GM03348 (cell line): ENCODE data around the gene TMEM185A.
A peak's percentile ranks its signal among the peaks of the same experiment; 100 is the strongest.
"Not testable (repeated sequence)": the region's sequence is repeated elsewhere in the genome, so short reads cannot be mapped to it uniquely, and the experiment has no call there.

ENCODE experiments used
- DNase-seq: peaks from one replicate; pipeline ENCODE4 v3.0.0; 2012; ENCODE audit warnings: low spot score

TMEM185A gene

DNA sequence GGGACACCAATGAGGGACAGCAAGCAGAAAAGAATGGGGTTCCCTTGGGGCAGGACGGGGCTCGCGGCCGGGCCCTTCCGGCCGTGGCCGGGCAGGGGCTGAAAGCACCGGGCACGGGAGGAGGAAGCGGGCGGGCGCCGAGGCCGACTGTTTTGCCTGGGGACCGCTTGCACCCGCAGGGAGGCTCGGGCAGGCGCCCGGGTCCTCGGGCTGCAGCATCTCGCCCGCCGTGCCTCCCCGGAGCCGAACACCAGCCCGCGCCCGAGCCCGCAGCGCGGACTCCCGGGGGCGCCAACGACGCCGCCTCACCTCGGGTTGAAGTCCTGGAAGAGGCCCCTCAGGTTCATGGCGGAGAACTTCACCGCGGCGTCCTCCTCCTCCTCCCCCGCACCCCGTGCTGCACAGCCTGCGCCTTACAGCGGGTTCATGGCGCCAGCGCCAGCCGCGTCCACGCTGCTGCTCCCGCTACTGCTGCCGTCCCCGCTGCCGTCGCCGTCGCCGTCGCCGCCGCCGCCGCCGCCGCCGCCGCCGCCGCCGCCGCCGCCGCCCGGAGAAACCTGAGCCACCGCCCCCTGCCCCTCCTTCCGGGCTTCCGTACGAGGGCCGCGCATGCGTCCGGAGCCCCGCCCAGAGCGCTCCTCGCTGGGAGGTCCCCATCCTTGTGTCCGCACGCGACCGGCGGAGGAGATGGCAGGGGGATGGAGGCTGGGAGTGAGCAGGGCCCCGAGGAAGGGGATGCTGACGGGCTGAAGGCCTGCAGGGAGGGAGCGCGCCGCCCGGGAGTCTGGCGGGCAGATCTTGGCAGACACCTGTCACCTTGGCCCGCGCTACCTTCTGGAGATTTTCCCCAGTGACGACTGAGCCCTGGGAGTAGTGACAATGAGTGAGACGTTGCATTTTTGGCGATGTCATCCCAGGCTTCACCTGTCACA is at the start of gene TMEM185A:
TSS of gene TMEM185A (minus strand) at position 559 of the 932 bp plus-strand sequence. CDS start at position 347, 212 bp downstream.
- peak; percentile 86 for DNase-seq

DNA sequence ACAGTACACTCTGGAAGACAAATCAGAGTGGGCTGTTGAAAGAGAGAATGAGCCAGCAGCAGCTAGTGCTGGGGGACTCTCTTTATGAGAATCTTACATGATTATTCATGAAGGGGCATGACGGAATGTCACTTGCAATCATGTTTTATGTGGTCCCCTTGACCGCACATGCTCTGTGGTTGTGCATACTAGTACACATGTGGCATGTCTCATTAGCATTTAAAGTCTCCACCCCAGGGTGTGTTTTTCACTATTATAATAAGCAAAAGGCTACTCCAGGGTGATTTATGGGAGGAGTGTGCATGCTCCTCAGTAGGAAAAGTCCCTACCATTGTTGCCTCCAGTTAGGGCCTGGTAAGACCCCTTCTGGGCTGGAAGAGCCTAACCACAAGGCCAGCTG is 49.6 kb upstream of the TMEM185A start:
- no peak for DNase-seq

DNA sequence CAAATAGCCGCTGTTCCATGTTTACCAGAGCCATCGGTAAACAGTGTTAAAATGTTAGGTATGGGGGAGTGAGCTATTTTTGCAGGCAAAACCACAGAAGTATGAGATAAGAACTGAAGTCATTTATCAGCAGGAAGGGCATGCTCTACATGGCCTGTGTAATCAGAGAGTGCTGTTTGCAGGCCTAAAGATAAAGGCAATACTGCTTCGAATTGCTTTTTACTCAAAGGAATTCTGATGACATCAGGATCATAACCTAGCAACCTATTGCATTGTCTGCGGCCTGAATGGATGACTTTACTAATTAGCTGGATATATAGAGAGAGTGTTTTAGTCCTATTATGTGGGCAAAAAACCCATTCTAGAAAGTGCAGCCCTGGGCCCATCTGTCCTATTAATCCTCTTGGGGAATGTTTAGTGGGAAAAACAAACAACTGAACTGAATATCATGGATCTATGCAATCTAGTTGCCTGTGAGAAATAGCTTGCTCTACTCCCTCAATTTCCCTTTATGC is 47.6 kb upstream of the TMEM185A start:
- not testable (repeated sequence) for DNase-seq

DNA sequence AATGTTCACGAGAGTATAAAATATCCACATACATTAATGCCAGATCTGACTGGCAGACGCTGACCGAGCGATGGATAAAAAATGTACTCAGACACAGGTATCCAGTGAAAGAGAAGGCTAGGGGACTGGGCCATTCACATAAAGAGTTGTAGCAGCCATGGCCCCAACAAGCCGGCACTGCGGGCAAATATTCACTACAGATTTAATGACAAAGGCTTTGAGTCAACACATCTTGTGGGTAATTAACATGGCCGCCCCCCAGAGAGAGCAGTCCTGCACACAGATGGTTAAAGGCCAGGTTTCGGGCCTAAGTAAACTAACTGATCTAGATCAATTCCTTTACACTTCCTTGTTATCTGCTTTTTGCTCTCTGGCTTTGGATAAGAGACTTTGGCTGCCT is 44.0 kb upstream of the TMEM185A start:
- DNase-seq: not testable (repeated sequence)

DNA sequence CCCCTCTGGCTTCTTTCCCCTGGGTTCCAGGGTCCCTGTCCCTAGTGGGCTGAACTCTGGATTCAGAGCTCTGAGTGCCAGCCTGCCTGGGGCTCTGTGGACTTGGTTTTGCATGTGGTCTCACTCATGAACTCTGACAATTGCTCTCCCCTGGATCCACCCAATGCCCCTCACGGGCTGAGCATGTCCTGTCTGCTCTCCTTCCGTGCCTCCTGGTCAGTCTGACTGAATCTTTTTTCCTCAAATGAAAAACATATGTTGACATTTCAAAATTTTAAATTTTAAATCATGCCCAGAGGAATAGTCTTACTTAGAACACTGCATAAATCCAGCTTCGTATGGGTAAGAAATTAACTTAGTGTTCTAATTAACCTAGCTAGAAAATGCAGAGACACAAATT is 43.5 kb upstream of the TMEM185A start:
- not testable (repeated sequence) for DNase-seq

DNA sequence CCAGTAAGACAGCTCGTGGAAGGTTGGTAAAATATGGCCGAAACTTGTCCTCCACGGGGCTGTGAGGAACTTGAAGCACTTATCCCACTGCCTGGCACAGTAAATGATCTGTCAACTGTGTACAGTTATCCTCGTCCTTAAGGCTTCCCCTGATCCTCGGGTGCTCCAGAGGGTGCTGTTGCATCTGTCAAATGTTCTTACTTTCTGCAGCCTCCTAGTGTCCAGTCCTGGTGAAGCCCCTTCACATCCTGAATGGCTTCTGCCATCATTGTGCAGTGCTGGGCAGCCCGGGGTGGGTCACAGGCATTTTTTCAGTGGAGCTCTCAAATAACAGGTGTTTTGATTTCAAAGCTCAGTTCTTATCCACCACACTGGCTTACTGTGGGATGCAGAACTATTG is 29.0 kb upstream of the TMEM185A start:
- not testable (repeated sequence) for DNase-seq

DNA sequence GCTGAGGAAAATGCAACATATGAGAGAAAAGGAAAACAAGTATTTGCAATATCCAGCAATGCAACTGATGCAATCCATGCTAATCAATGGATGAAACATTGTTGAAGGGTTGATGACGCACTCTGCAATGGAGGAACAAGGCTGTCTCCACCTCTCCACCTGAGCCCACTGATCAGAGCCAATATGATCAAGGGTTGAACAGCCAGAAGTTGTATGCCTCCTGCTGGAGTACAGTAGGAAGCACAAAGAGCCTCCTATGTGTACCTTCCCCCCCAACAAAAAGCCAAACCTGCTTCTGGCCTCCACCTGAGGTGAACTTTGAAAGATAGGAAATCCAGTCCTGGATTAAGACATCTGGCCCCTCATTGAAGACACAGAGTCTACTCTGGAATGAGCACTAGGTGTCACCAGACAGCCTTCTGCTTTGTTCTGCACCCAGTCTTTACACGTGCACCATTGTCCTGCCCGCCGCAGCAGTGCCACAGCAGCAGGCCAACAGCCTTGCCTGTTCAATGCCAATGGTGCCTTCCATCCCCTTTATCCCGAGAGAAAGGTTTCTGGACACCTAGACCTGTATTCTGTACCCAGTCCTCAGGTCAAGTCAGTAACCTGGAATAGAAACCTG is 24.8 kb upstream of the TMEM185A start:
- DNase-seq: not testable (repeated sequence)

DNA sequence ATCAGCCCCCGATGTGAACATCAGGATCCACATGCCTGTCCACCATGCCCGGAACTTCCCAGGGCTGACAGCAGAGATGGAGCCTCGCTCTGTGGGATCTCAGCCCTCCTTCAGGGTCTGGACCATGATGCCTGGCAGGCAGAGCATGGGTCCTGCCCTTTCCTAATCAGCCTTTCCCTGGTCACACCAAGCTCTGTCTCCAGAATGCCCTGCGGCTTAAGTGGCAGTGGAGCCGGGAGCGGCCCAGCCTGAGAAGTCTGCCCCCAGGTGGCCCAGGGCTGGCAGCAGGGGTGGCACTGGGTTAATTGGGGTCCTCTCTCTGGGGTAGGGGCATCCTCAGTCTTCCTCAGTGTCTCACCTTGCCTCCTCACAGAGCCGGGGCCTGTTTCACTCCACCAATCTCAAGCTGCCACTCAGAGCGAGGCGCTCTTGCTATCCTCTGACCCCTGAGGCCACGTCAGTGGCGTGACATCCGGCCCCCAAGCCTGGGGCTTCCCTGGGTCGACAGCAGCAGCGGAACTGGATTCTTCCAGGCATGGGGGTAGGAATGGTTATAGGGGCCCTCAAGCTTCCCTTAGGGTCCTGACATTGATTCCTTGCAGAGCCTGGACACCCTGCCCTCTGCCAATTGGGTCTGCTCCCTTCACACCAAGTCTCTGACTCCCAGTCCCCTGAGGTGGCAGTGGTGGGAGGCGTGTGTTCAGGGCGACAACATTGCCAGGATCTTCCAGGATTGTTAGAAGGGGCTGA is 20.8 kb upstream of the TMEM185A start:
- no peak for DNase-seq

DNA sequence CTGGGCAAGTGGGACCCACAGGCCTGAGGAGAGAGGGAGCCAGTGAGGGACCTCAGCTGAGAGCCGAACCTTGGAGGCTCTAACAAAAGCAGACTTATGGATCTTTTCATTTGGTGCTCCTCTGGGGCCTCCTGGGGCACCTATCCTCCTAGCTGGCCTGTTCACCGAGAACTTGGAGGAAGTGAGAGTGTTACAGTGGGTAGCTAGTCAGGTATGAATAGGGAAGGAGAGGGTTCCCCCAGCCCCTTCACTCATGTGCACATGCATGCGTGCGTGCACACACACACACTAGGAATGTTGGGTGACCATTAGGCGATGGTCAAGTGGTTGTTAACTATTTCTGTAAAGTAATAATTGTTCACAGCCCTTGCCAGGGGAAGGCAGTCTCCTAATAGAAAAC is 18.6 kb upstream of the TMEM185A start:
- no peak for DNase-seq

DNA sequence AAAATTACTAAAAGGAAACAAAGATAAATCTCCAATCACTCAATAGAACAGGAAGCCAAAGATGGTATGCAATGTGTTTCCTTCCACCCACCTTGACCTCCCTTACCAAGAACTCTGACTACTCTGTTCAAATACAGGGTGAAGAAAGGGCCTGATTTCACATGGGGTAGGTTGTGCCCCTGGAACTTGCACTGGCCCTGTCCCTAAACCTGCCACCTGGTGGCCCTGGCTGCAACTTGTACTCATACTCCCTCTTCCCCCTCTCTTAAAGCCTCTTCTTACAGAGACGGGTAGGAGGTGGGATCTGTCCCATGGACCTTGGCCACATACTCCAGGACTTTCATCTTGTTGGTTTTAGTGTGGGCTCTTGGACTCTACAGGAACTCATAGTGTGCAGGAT is 17.3 kb upstream of the TMEM185A start:
- DNase-seq: no peak

DNA sequence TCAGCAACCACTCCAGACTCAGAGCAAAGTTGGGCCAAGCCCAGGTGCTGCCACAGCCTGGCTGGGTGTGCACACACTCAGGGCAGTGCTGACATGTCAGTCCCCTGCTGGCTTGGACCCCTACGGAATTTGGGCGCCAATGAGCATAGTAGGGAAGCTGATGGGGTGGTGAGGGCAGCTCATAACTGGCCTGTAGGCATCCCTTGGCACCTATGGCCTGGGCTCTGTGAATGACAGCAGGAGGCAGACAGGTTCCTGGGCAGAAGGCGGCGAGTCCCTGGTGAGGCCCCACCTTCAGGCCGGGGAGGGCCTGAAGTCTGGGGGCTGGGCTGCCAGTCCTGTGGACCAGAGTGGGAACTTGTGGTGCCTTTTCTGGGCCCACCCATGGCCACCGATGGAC is 15.9 kb upstream of the TMEM185A start:
- DNase-seq: no peak

DNA sequence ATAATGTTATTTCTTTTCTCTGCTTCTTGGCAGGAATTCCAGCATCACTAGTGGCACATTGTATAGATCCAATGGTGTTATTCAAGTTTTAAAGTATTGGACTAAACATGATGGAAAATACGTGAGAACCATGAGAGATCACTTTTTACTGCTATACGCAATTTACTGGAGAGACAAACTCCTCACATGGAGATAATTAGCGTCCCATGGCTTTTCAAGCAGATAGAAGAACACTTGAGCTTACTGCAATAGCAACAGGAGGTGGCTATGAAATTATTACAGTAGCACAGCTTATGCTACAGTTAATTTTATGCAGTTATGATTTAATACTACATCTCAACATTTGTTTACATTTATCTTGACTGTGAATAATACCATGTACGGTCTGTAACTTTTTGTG is 11.9 kb upstream of the TMEM185A start:
- no peak for DNase-seq

DNA sequence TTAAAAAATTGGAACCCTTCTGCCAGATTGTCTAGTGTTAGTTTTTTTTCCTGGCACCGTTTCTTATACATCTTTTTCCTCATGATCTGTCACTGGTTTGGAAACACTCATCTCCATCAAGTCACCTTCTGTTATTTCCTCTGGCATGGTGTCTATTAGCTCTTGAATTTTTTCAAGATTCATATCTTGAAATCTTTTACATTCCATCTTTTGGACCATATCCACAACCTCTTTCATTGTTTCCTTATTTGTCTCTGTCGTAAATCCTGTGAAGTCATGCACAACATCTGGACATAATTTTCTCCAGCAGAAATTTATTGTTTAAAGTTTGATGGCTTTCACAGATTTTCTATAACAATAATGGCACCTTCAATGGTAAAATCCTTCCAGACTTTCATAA is 10.2 kb upstream of the TMEM185A start:
- DNase-seq: peak; percentile 4

DNA sequence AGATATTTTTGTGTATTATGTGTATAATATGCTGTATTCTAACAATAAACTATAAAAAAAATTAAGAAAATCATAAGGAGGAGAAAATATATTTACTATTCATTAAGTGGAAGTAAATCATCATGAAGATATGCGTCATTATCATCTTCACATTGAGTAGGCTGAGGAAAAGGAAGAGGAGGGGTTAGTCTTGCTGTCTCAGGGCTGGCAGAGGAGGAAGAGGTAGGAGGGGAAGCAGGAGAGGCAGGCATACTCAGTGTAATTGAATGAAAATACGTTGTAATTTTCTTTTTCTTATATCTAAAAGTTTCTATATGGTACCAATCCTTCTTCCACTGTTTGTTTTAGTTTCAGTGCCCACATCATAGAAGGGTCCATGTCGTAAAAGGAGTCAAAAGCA is 9.8 kb upstream of the TMEM185A start:
- no peak for DNase-seq

DNA sequence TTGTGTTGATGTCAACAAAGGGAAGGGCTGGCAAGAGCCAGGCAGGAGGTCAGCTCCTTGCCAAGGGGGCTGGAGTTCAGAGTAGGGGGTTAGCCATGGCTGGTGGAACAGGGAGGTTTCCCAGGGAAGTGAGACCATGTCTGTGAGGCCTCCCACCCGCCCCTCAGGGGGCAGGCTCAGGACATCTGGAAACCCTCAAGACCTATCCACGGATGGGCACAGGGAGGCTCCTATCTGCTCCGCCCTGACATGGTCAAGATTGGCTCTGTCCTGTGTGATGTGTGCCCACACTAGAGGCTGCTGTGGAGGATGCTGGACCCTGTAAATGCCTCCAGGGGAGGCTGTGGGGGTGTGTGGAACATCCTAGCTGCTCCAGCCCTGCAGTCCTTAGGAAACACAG is 8.0 kb upstream of the TMEM185A start:
- DNase-seq: no peak

DNA sequence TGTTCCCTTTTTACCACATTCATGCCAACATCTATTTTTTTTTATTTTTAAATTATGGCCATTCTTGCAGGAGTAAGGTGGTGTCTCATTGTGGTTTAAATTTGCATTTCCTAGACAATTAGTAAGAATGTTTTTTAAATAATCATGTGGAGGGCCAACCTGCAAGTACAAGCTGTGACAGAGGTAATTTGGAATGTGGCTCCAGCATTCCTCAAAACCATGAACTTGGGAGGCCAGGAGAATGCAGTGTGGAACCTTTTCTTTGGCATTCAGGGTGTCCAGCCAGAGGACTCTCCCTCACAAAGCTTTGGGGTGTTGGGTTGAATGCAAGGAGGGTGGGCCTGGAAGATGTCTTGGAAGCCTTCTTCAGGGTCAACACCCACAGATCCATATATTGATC is 7.3 kb upstream of the TMEM185A start:
- peak; percentile 32 for DNase-seq

DNA sequence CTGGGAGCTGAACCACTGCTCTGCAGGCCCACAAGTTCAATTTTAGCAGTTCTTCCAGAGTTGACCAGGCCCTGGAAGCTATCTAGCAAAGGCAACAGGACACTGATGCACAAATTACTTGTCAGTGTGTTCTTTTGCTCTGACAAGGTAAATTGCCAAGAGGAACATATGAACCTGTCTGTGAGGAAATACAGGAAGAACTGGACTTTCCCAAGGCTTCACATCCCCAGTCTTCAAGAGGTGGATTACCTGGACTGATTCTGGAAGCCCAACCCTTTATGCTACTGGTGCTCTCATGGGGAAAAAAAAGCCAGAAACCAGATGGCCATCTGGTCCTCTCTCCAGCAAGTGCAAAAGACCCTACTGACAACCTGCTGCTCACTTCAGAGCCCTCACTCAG is 1.9 kb upstream of the TMEM185A start:
- no peak for DNase-seq

DNA sequence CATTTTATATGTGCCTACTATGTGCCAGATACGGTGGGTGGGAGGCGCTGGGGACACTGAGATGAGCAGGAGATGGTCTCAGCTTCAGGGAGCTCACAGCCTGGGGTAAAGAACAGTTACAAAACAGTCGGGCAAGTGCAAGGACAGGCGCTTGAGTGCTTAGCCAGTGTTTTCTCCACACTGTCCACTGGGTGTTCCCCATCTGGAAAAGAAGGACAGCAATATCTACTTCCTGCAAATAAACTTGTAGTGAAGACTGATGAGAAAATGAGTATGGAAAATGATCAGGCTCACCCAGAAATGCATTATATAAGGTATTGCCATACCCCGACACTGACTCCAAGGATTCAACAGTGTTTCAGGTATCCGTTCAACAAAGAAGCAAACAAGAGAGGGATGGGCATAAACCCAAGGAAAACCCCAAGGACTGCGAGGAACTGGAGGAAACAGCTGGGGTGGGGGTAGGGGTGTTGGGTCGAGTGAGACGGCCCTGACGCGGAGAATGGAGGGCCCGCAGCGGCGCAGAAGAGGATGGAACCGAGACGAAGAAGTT is 835 bp downstream of the TMEM185A start:
- peak; percentile 61 for DNase-seq

DNA sequence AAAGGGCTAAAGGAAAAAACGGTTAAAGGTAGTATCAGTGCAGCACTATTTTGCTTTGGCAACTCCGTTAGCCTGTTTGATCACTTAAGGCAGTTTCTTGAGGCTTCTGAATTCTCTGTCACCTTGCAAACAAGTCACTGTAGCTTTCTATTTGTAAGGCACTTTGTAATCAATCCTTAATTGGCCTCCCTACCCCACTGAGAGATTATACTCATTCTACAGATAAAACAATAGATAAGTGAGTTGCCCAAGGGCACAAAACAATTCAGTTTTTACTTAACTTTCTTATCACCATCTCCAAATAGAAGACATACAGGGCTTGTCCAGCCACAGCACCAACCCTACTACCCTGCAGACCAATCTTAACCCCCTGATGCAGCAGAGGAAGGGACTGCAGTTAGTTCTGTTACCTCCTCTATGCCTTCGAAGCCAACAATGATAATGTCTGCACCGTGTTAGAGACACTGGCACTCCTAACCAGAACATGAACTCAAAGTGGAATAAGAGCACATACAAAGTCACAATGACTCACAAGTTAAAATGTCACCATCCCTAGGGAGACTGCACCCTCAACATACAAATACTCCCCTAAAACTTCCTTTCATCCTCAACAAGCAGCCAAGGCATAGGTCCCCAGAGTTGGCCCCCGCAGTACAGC is 1.7 kb downstream of the TMEM185A start:
- no peak for DNase-seq

DNA sequence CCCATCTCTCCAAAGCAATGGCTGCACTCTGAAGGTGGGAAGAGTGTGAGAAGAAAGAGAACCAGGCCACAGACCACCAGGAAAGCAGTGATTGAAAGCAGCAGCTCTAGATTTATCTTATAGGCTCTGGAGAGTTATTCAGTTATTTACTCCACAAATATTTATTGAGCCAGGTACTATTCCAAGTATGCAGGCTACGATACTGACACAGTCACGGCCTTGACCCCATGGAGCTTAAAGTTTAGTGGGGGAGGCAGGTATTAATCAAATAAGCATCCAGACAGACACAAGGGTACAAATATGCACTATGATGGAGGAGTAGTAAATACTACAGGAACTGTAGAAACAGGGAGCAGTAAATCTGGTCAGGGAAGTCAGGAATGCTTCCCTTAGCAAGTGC is 2.8 kb downstream of the TMEM185A start:
- DNase-seq: no peak

DNA sequence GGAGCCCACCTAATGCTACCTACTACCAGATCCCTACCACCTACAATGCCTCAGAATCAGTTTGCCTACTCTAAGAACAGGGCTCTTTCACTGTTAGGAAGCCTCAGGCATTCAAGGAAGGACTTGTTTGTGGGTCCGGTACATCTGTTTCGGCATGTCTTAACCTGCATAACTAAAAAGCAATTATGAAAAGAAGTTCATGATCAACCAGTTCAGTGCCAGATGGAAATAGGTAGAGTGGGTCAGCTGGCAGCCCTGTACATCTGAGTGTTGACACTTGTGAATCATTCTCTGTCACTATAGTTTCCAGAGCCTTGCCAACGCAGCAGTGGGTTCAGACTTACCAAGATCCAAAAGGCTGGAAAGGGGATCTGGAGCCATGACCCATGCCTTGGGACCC is 3.3 kb downstream of the TMEM185A start:
- DNase-seq: no peak

DNA sequence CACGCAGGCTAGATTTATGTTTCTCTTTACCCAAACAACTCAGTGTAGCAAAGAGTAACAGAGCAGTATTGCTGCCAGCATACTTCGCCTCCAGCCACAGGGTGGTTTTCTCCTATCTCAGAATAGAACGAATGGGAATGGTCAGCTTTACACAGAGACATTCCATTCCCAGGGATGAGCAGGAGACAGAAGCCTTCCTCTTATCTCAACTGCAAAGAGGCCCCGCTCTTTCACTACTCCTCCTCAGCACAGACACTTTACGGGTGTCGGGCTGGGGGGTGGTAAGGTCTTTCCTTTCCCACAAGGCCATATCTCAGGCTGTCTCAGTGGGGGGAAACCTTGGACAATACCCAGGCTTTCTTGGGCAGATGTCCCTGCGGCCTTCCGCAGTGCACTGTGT is 4.8 kb downstream of the TMEM185A start:
- DNase-seq: not testable (repeated sequence)
